ENCODE results near the gene TBC1D4. TPM values are rescaled to one million over a fixed set of nuclear protein-coding genes. Genes with fewer than 3 reads are reported as not detected.

Gene TBC1D4
- total RNA-seq, 2 donors from 2014 or later, result 27.6 to 56.1 TPM

GRCh38 chr13:75514080-75514995 is 32.4 kb upstream of the TBC1D4 start:
- no peak overlapping the region for H3K4me3 ChIP-seq
- no peaks in the 10 kb centered on the region for H3K4me1 ChIP-seq (replicated peaks)
- no peak overlapping the region for H3K27ac ChIP-seq
- H3K27me3 ChIP-seq (replicated peaks; ENCODE audit: insufficient read depth), result no peaks in the 10 kb centered on the region
- intact Hi-C loops (cut with DNase I), result no loop called here
- no peaks in the 10 kb centered on the region for H3K36me3 ChIP-seq
- WGBS, result 89% methylated on average over 3 of the region's 3 CpGs
- H3K9me3 ChIP-seq, result no peaks in the 10 kb centered on the region
- DNase-seq (ENCODE audit: low spot score), result no peak
- TF ChIP-seq, protein P1, sequence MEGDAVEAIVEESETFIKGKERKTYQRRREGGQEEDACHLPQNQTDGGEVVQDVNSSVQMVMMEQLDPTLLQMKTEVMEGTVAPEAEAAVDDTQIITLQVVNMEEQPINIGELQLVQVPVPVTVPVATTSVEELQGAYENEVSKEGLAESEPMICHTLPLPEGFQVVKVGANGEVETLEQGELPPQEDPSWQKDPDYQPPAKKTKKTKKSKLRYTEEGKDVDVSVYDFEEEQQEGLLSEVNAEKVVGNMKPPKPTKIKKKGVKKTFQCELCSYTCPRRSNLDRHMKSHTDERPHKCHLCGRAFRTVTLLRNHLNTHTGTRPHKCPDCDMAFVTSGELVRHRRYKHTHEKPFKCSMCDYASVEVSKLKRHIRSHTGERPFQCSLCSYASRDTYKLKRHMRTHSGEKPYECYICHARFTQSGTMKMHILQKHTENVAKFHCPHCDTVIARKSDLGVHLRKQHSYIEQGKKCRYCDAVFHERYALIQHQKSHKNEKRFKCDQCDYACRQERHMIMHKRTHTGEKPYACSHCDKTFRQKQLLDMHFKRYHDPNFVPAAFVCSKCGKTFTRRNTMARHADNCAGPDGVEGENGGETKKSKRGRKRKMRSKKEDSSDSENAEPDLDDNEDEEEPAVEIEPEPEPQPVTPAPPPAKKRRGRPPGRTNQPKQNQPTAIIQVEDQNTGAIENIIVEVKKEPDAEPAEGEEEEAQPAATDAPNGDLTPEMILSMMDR (IDR thresholded peaks at IDR 0.05), result no peak
- TF ChIP-seq POLR2A (IDR thresholded peaks at IDR 0.05) (no peak), POLR2AphosphoS5 (IDR thresholded peaks at IDR 0.05) (no peak)

GRCh38 chr13:75513271-75513670 is 31.3 kb upstream of the TBC1D4 start:
- Histone ChIP-seq H3K4me3 (no peak overlapping the region), H3K27me3 (replicated peaks; ENCODE audit: insufficient read depth) (no peaks in the 10 kb centered on the region), H3K9me3 (no peaks in the 10 kb centered on the region), H3K27ac (no peak overlapping the region), H3K36me3 (no peaks in the 10 kb centered on the region), H3K4me1 (replicated peaks) (no peaks in the 10 kb centered on the region)
- DNase-seq (ENCODE audit: low spot score), result no peak
- 94% methylated on average over 5 of the region's 5 CpGs for WGBS
- TF ChIP-seq POLR2AphosphoS5 (IDR thresholded peaks at IDR 0.05) (no peak), POLR2A (IDR thresholded peaks at IDR 0.05) (no peak)
- TF ChIP-seq, protein P1 (IDR thresholded peaks at IDR 0.05), result no peak
- intact Hi-C loops (cut with DNase I), result no loop called here

DNA sequence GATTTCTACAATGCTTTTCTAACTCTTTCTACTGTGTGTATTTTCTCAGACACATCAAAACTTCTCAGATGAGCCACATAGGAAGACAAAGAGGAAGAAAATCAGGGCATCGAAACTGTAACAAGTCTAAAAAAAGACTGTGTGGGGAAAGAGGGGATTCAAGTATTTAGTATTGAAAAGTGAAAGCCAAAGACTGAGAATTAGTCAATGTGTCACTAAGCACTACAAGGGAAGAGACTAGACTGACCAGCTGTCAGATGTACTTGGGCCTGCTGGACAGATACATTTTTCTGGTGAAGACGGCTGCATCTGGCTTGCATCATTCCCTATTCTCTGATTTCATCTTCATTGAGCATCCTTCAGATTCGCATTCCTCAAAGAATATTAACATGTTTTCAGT is 30.3 kb upstream of the TBC1D4 start:
- no peak overlapping the region for H3K4me3 ChIP-seq
- intact Hi-C loops (cut with DNase I), result no loop called here
- no peaks in the 10 kb centered on the region for H3K36me3 ChIP-seq
- no peaks in the 10 kb centered on the region for H3K4me1 ChIP-seq (replicated peaks)
- no peaks in the 10 kb centered on the region for H3K27me3 ChIP-seq (replicated peaks; ENCODE audit: insufficient read depth)
- DNase-seq (ENCODE audit: low spot score), result no peak
- no peaks in the 10 kb centered on the region for H3K9me3 ChIP-seq
- 88% methylated on average over 3 of the region's 3 CpGs for WGBS
- TF ChIP-seq, protein P1 (IDR thresholded peaks at IDR 0.05), result no peak
- no peak for TF ChIP-seq POLR2AphosphoS5 (IDR thresholded peaks at IDR 0.05)
- TF ChIP-seq POLR2A (IDR thresholded peaks at IDR 0.05), result no peak
- H3K27ac ChIP-seq, result no peak overlapping the region

DNA sequence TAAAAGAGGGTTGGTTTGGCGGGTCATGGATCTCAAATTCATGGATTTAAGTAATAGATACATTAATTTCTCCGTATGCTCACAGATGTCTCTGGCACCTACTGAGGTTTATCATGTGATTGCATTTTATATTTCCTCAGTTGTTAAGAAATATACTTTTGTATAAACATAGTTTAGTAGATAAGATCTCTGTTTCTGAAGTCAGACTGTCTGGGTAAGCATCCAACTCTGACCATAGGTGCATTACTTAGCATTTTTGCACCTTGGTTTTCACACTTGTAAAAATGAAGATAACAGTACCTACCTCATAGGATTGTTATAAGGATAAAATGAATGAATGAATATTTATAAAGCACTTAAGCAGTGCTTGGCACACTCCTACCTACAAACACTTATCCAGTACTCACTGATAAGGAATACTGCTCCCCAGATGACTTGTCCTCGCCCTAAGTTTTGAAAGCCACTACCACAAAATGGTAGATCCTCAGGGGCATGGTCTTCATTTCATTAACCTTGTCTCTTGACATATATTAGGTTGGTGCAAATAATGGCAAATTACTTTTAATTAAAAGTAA is 29.2 kb upstream of the TBC1D4 start:
- H3K27me3 ChIP-seq (replicated peaks; ENCODE audit: insufficient read depth), result no peaks in the 10 kb centered on the region
- no peaks in the 10 kb centered on the region for H3K9me3 ChIP-seq
- 75% methylated on average over 3 of the region's 3 CpGs for WGBS
- no peak overlapping the region for H3K4me3 ChIP-seq
- DNase-seq (ENCODE audit: low spot score), result no peak
- no peaks in the 10 kb centered on the region for H3K4me1 ChIP-seq (replicated peaks)
- no peak for TF ChIP-seq POLR2A (IDR thresholded peaks at IDR 0.05)
- TF ChIP-seq, protein P1 (IDR thresholded peaks at IDR 0.05), result no peak
- TF ChIP-seq POLR2AphosphoS5 (IDR thresholded peaks at IDR 0.05), result no peak
- intact Hi-C loops (cut with DNase I), result no loop called here
- no peak overlapping the region for H3K27ac ChIP-seq
- H3K36me3 ChIP-seq, result no peaks in the 10 kb centered on the region

Data from prostate gland (tissue), 2 donors.